Subcutaneous abdominal adipose tissue (tissue), 5 donors: ENCODE measurements around the gene CISH.

Experiments used
- H3K27ac ChIP-seq: one replicate; pipeline ENCODE4 v1.7.0; 2013; ENCODE audit warnings: low read depth, mild to moderate bottlenecking, inconsistent platforms, low read length, moderate library complexity
- H3K27me3 ChIP-seq, 5 donors: one replicate each; pipeline ENCODE4 v1.7.0; 2013; ENCODE audit warnings: low read length in 5 of 5, inconsistent platforms in 1 of 5; ENCODE audit not compliant: control insufficient read depth in 5 of 5, insufficient read depth in 4 of 5
- H3K36me3 ChIP-seq, 5 donors: one replicate each; pipeline ENCODE4 v1.7.0; 2013; ENCODE audit warnings: low read length in 5 of 5; ENCODE audit not compliant: control insufficient read depth in 5 of 5, insufficient read depth in 5 of 5
- H3K4me1 ChIP-seq, 5 donors: one replicate each; pipeline ENCODE4 v1.7.0; 2013; ENCODE audit warnings: low read length in 5 of 5, mild to moderate bottlenecking in 3 of 5, moderate library complexity in 1 of 5; ENCODE audit not compliant: control insufficient read depth in 5 of 5, insufficient read depth in 5 of 5
- H3K4me3 ChIP-seq, 5 donors: one replicate each; pipeline ENCODE4 v1.7.0; 2013; ENCODE audit warnings: low read length in 5 of 5, low read depth in 1 of 5
- H3K9ac ChIP-seq, 5 donors: one replicate each; pipeline ENCODE4 v1.7.0; 2013; ENCODE audit warnings: low read length in 5 of 5, mild to moderate bottlenecking in 4 of 5, moderate library complexity in 3 of 5
- H3K9me3 ChIP-seq, 5 donors: one replicate each; pipeline ENCODE4 v1.7.0; 2013; ENCODE audit warnings: low read length in 5 of 5; ENCODE audit not compliant: control insufficient read depth in 5 of 5
- donor health status: healthy.
- donor health status: healthy.
- donor health status: healthy.
- donor health status: healthy.
- donor health status: healthy.

Gene CISH

GRCh38 chr3:50639055-50639494, 27.5 kb upstream of the CISH start:
- H3K9me3 ChIP-seq, result no peaks in the 10 kb centered on the region
- no peaks in the 10 kb centered on the region for H3K27me3 ChIP-seq
- no peak overlapping the region for H3K27ac ChIP-seq
- H3K4me1 ChIP-seq, result peaks cover 0 to 5% (median 0%) of the 10 kb centered on the region in 5 donors
- H3K36me3 ChIP-seq, result peaks cover 0 to 52% (median 36%) of the 10 kb centered on the region in 5 donors
- no peak overlapping the region for H3K4me3 ChIP-seq
- H3K9ac ChIP-seq, result no peak overlapping the region

- H3K27ac ChIP-seq, result no peak overlapping the region
- H3K9ac ChIP-seq, result no peak overlapping the region
- H3K4me3 ChIP-seq, result no peak overlapping the region
- peaks cover 0 to 40% (median 25%) of the 10 kb centered on the region in 5 donors for H3K36me3 ChIP-seq
- no peaks in the 10 kb centered on the region for H3K27me3 ChIP-seq
- H3K4me1 ChIP-seq, result peaks cover 0 to 13% (median 2%) of the 10 kb centered on the region in 5 donors
- H3K9me3 ChIP-seq, result no peaks in the 10 kb centered on the region
These were observed 26.4 kb upstream of the CISH start for GRCh38 chr3:50637945-50638344.

GRCh38 chr3:50637011-50637410, 25.4 kb upstream of the CISH start:
- H3K27me3 ChIP-seq, result no peaks in the 10 kb centered on the region
- H3K4me1 ChIP-seq, result peaks cover 0 to 17% (median 3%) of the 10 kb centered on the region in 5 donors
- H3K9ac ChIP-seq, result no peak overlapping the region
- H3K36me3 ChIP-seq, result peaks cover 0 to 33% (median 19%) of the 10 kb centered on the region in 5 donors
- no peak overlapping the region for H3K4me3 ChIP-seq
- H3K9me3 ChIP-seq, result no peaks in the 10 kb centered on the region
- no peak overlapping the region for H3K27ac ChIP-seq

DNA sequence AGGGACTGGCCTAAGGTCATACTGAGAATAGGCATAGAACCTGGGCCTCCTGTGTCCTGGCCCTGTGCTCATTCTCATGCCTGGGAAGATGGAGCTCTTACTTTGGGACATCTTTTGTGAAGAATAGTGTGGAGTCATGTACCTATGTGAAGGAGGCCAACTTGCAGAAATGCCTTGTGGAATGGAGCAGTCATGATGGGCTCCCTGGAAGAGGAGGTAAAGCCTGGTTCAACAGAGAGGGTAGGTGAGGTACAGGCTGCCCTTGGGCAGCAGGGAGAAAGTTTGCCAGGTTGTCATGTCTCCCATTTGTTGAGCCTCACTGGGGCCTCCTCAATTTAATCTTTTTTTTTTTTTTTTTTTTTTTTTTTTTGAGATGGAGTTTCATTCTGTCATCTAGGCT, 23.5 kb upstream of the CISH start:
- Histone ChIP-seq H3K4me3 (no peak overlapping the region), H3K36me3 (peaks cover 0 to 20% (median 4%) of the 10 kb centered on the region in 5 donors), H3K9me3 (no peaks in the 10 kb centered on the region), H3K9ac (no peak overlapping the region), H3K27me3 (no peaks in the 10 kb centered on the region), H3K4me1 (peaks cover 0 to 22% (median 3%) of the 10 kb centered on the region in 5 donors), H3K27ac (no peak overlapping the region)

GRCh38 chr3:50633230-50633790, 21.7 kb upstream of the CISH start:
- no peaks in the 10 kb centered on the region for H3K27me3 ChIP-seq
- peaks cover 0 to 22% (median 3%) of the 10 kb centered on the region in 5 donors for H3K4me1 ChIP-seq
- no peak overlapping the region for H3K27ac ChIP-seq
- no peak overlapping the region for H3K4me3 ChIP-seq
- H3K9me3 ChIP-seq, result no peaks in the 10 kb centered on the region
- peaks cover 0 to 6% (median 0%) of the 10 kb centered on the region in 5 donors for H3K36me3 ChIP-seq
- no peak overlapping the region for H3K9ac ChIP-seq

GRCh38 chr3:50632450-50632849, 20.9 kb upstream of the CISH start:
- Histone ChIP-seq H3K4me3 (no peak overlapping the region), H3K27ac (no peak overlapping the region), H3K4me1 (peaks cover 0 to 26% (median 3%) of the 10 kb centered on the region in 5 donors), H3K9me3 (no peaks in the 10 kb centered on the region), H3K36me3 (peaks cover 0 to 6% (median 0%) of the 10 kb centered on the region in 5 donors), H3K9ac (no peak overlapping the region), H3K27me3 (no peaks in the 10 kb centered on the region)

GRCh38 chr3:50630877-50631276, 19.3 kb upstream of the CISH start:
- H3K4me1 ChIP-seq, result peaks cover 0 to 30% (median 3%) of the 10 kb centered on the region in 5 donors
- H3K36me3 ChIP-seq, result peaks cover 0 to 6% (median 2%) of the 10 kb centered on the region in 5 donors
- no peak overlapping the region for H3K4me3 ChIP-seq
- H3K9ac ChIP-seq, result no peak overlapping the region
- H3K27me3 ChIP-seq, result no peaks in the 10 kb centered on the region
- H3K27ac ChIP-seq, result no peak overlapping the region
- no peaks in the 10 kb centered on the region for H3K9me3 ChIP-seq

- no peaks in the 10 kb centered on the region for H3K9me3 ChIP-seq
- no peaks in the 10 kb centered on the region for H3K27me3 ChIP-seq
- peaks cover 0 to 30% (median 3%) of the 10 kb centered on the region in 5 donors for H3K4me1 ChIP-seq
- H3K4me3 ChIP-seq, result no peak overlapping the region
- H3K27ac ChIP-seq, result no peak overlapping the region
- peak overlapping the region in 1 of 5 donors; percentile 26 for H3K9ac ChIP-seq
- peaks cover 0 to 6% (median 2%) of the 10 kb centered on the region in 5 donors for H3K36me3 ChIP-seq
These were observed 18.8 kb upstream of the CISH start for GRCh38 chr3:50630394-50630793.

- Histone ChIP-seq H3K4me3 (no peak overlapping the region), H3K27me3 (no peaks in the 10 kb centered on the region), H3K9me3 (no peaks in the 10 kb centered on the region), H3K36me3 (peaks cover 0 to 11% (median 2%) of the 10 kb centered on the region in 5 donors), H3K9ac (no peak overlapping the region), H3K27ac (no peak overlapping the region), H3K4me1 (peaks cover 2 to 40% (median 5%) of the 10 kb centered on the region in 5 donors)
These were observed 17.0 kb upstream of the CISH start for GRCh38 chr3:50628601-50629000.

DNA sequence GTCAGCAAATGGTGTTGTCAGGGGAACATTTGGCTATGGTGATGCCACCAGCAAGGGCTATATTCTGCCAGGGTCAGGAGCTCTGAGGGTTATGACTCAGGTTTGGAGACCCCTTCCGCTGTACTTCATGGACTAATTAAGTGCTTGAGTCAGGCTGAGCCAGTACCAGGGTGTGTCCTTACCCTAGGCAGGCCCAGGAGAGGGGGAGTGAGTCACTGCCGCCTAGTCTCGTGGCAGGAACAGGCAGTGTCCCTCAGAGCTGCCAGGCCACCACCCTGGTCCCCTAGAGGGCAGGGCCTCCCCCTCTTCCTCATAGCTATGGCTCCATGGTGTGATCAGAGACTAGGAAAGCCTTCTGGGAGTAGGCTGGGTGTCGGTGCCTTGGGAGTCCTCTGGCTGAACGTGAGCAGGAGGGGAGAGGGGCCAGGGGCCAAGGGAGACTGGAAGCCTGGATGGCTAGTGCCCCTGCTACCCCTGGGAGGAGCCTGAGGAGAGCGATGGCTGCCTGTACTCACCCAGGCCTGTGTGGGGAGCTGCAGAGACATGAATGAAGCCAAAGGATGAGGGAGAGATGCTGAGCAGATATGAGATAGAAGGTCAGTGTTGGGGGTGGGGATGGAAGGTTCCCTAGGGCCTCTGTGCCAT, 16.0 kb upstream of the CISH start:
- H3K36me3 ChIP-seq, result peaks cover 0 to 14% (median 4%) of the 10 kb centered on the region in 5 donors
- peaks cover 0 to 34% (median 3%) of the 10 kb centered on the region in 5 donors for H3K4me1 ChIP-seq
- no peaks in the 10 kb centered on the region for H3K9me3 ChIP-seq
- no peak overlapping the region for H3K4me3 ChIP-seq
- no peak overlapping the region for H3K27ac ChIP-seq
- H3K27me3 ChIP-seq, result no peaks in the 10 kb centered on the region
- H3K9ac ChIP-seq, result peak overlapping the region in 1 of 5 donors; percentile 39
